Measurements from ENCODE around the gene TUBA8. TPM values are rescaled to one million over a fixed set of nuclear protein-coding genes. Genes with fewer than 3 reads are reported as not detected.
"Not testable (repeated sequence)": the region's sequence is repeated elsewhere in the genome, so short reads cannot be mapped to it uniquely, and the experiment has no call there.

Gene TUBA8
- total RNA-seq, 1 experiment from 2014 or later = 1.3 TPM

GRCh38 chr22:18071968-18072310, 38.7 kb upstream of the TUBA8 start:
- intact Hi-C loops (cut with micrococcal nuclease; ENCODE audit: unreplicated experiment) (loop anchor here (2.0 kb wide), 1 partner anchor 245 kb away; no protein-coding TSS in a partner anchor), in situ Hi-C loops (cut with HindIII; ENCODE audit: low pct_unique_long_range_greater_than_20kb, low sequenced_read_pairs) (no loop called here)
- DNase-seq (ENCODE audit: low read depth, low spot score) (no peak), ATAC-seq (no peak)
- BruUV-seq (replicated peaks) = no TSS peak
- Histone ChIP-seq H3K4me1 (ENCODE audit: control insufficient read depth, insufficient read depth, low read length) (peaks cover 4% of the 10 kb centered on the region), H3K9me3 (ENCODE audit: control insufficient read depth, insufficient read depth, low read depth, low read length) (no peaks in the 10 kb centered on the region), H3K27me3 (ENCODE audit: control insufficient read depth, insufficient read depth, low read length) (no peaks in the 10 kb centered on the region), H3K27ac (ENCODE audit: low read length) (no peak overlapping the region), H3K36me3 (ENCODE audit: control insufficient read depth, insufficient read depth, low read length) (no peaks in the 10 kb centered on the region), H3K4me3 (ENCODE audit: low read depth in 2 of 2, low read length in 2 of 2) (no peak overlapping the region)
- CTCF ChIA-PET = no interaction called here
- POLR2A ChIA-PET = no interaction called here
- TF ChIP-seq POLR2AphosphoS5 (IDR thresholded peaks at IDR 0.05; ENCODE audit: low read depth, low read length) (no peak), REST (IDR thresholded peaks at IDR 0.05; ENCODE audit: insufficient read depth in 1 of 2, low read depth in 2 of 2, low read length in 1 of 2) (no peak), TCF7L2 (IDR thresholded peaks at IDR 0.05; ENCODE audit: low read depth, low read length) (no peak), CTCF (IDR thresholded peaks at IDR 0.05) (no peak), SIN3A (IDR thresholded peaks at IDR 0.05; ENCODE audit: borderline replicate concordance, insufficient read depth, low read depth, low read length) (no peak)

GRCh38 chr22:18073467-18073866, 37.1 kb upstream of the TUBA8 start:
- intact Hi-C loops (cut with micrococcal nuclease; ENCODE audit: unreplicated experiment) (no loop called here), in situ Hi-C loops (cut with HindIII; ENCODE audit: low pct_unique_long_range_greater_than_20kb, low sequenced_read_pairs) (no loop called here)
- ATAC-seq (no peak), DNase-seq (ENCODE audit: low read depth, low spot score) (no peak)
- TF ChIP-seq REST (IDR thresholded peaks at IDR 0.05; ENCODE audit: insufficient read depth in 1 of 2, low read depth in 2 of 2, low read length in 1 of 2) = no peak
- TF ChIP-seq POLR2AphosphoS5 (IDR thresholded peaks at IDR 0.05; ENCODE audit: low read depth, low read length) = no peak
- TF ChIP-seq SIN3A (IDR thresholded peaks at IDR 0.05; ENCODE audit: borderline replicate concordance, insufficient read depth, low read depth, low read length) = no peak
- no peak for TF ChIP-seq CTCF (IDR thresholded peaks at IDR 0.05)
- no peak for TF ChIP-seq TCF7L2 (IDR thresholded peaks at IDR 0.05; ENCODE audit: low read depth, low read length)
- peaks cover 7% of the 10 kb centered on the region for H3K4me1 ChIP-seq (ENCODE audit: control insufficient read depth, insufficient read depth, low read length)
- H3K36me3 ChIP-seq (ENCODE audit: control insufficient read depth, insufficient read depth, low read length) = peaks cover 2% of the 10 kb centered on the region; the same call in 1 of the 2 replicates
- BruUV-seq (replicated peaks) = no TSS peak
- POLR2A ChIA-PET = no interaction called here
- no peak overlapping the region for H3K27ac ChIP-seq (ENCODE audit: low read length)
- no peak overlapping the region for H3K4me3 ChIP-seq (ENCODE audit: low read depth in 2 of 2, low read length in 2 of 2)
- H3K9me3 ChIP-seq (ENCODE audit: control insufficient read depth, insufficient read depth, low read depth, low read length) = no peaks in the 10 kb centered on the region
- no peaks in the 10 kb centered on the region for H3K27me3 ChIP-seq (ENCODE audit: control insufficient read depth, insufficient read depth, low read length)
- CTCF ChIA-PET = no interaction called here

- intact Hi-C loops (cut with micrococcal nuclease; ENCODE audit: unreplicated experiment); H3K27ac ChIP-seq (ENCODE audit: low read length); H3K4me1 ChIP-seq (ENCODE audit: control insufficient read depth, insufficient read depth, low read length); H3K27me3 ChIP-seq (ENCODE audit: control insufficient read depth, insufficient read depth, low read length); H3K9me3 ChIP-seq (ENCODE audit: control insufficient read depth, insufficient read depth, low read depth, low read length); DNase-seq (ENCODE audit: low read depth, low spot score); H3K36me3 ChIP-seq (ENCODE audit: control insufficient read depth, insufficient read depth, low read length); BruUV-seq (replicated peaks); in situ Hi-C loops (cut with HindIII; ENCODE audit: low pct_unique_long_range_greater_than_20kb, low sequenced_read_pairs); ATAC-seq; H3K4me3 ChIP-seq (ENCODE audit: low read depth in 2 of 2, low read length in 2 of 2); CTCF ChIA-PET; POLR2A ChIA-PET: not testable (repeated sequence)
These were observed 36.7 kb upstream of the TUBA8 start for GRCh38 chr22:18073927-18074326.
